HepG2 (cell line): ENCODE results near the gene ABHD11. TPM values are rescaled to one million over a fixed set of nuclear protein-coding genes. Genes with fewer than 3 reads are reported as not detected.

Experiments
- KLF15 ChIP-seq: sonication (generic); formaldehyde crosslinking; IDR thresholded peaks from 2 replicates; pipeline ENCODE4 v1.8.1; 2023; ENCODE audit warnings: borderline replicate concordance, mild to moderate bottlenecking, inconsistent platforms, missing genetic modification reagents, mixed read lengths
- POLR2A ChIP-seq, 2 experiments: IDR thresholded peaks; 2 replicates each; pipeline ENCODE4 v1.6.1; 2011; ENCODE audit warnings: low read depth in 2 of 2, low read length in 2 of 2, mild to moderate bottlenecking in 1 of 2, moderate library complexity in 1 of 2; ENCODE audit not compliant: insufficient read depth in 1 of 2
- STAG1 ChIP-seq: sonication (generic); formaldehyde crosslinking; IDR thresholded peaks from 2 replicates; pipeline ENCODE4 v1.4.0; 2020; ENCODE audit warnings: missing genetic modification reagents
- U2AF1 ChIP-seq: fragments of 200-400 bp; formaldehyde crosslinking; optimal IDR thresholded peaks from 2 replicates; pipeline ENCODE3; 2017; ENCODE audit warnings: mild to moderate bottlenecking, low read depth, low read length
- ZBTB21 ChIP-seq: sonication (generic); formaldehyde crosslinking; IDR thresholded peaks from 2 replicates; pipeline ENCODE4 v1.4.0; 2020; ENCODE audit warnings: missing genetic modification reagents
- ZNF143 ChIP-seq: sonication (generic); formaldehyde crosslinking; IDR thresholded peaks from 2 replicates; pipeline ENCODE4 v1.4.0; 2020; ENCODE audit warnings: missing genetic modification reagents
- ZNF260 ChIP-seq: sonication (generic); formaldehyde crosslinking; IDR thresholded peaks from 2 replicates; pipeline ENCODE4 v1.4.0; 2020; ENCODE audit warnings: missing genetic modification reagents, low read depth, mild to moderate bottlenecking, borderline replicate concordance
- ZNF430 ChIP-seq: sonication (generic); formaldehyde crosslinking; IDR thresholded peaks from 2 replicates; pipeline ENCODE4 v1.9.0; 2021; ENCODE audit warnings: mild to moderate bottlenecking, missing genetic modification reagents
- ZNF775 ChIP-seq: sonication (generic); formaldehyde crosslinking; IDR thresholded peaks from 2 replicates; pipeline ENCODE4 v1.4.0; 2020; ENCODE audit warnings: missing genetic modification reagents, mild to moderate bottlenecking, moderate library complexity, borderline replicate concordance
- polyA plus RNA-seq, 8 experiments: library from polyadenylated mRNA; depleted of rRNA in 3 of 8; stranded (reverse) in 7 of 8; unstranded in 1 of 8; fragments of >200 nt; fragmentation: Illumina TruSeq in 4 of 8; extraction: Trizol in 4 of 8; gene quantifications; 2 replicates each; pipeline versions ENCODE4 v1.2.1 to v1.2.3, GENCODE V29; 2011 to 2016; ENCODE audit warnings: low read depth in 4 of 8, missing spikeins in 1 of 8, mixed read lengths in 1 of 8; ENCODE audit not compliant: insufficient read depth in 1 of 8
- total RNA-seq, 5 experiments: library from RNA; depleted of rRNA; stranded (reverse); fragments of >200 nt; fragmentation: Illumina TruSeq; extraction: Trizol; gene quantifications; 2 replicates each; pipeline ENCODE4 v1.2.3, GENCODE V29; 2016; ENCODE audit warnings: low read depth in 1 of 5
- TF ChIP-seq, protein P1 (sequence below): sonication (generic); formaldehyde crosslinking; IDR thresholded peaks from 2 replicates; pipeline ENCODE4 v1.4.0; 2020; ENCODE audit warnings: mild to moderate bottlenecking, missing genetic modification reagents
- TF ChIP-seq, protein P2 (sequence below): sonication (generic); formaldehyde crosslinking; IDR thresholded peaks from 2 replicates; pipeline ENCODE4 v1.4.0; 2020; ENCODE audit warnings: missing genetic modification reagents
- TF ChIP-seq, protein P3 (sequence below): IDR thresholded peaks from 2 replicates; pipeline ENCODE4 v1.6.1; 2016; ENCODE audit warnings: low read depth
- TF ChIP-seq, protein P4 (sequence below): sonication (generic); formaldehyde crosslinking; IDR thresholded peaks from 2 replicates; pipeline ENCODE4 v1.5.1; 2020; ENCODE audit warnings: missing genetic modification reagents, mild to moderate bottlenecking, borderline replicate concordance
- TF ChIP-seq, protein P5 (sequence below): IDR thresholded peaks from 2 replicates; pipeline ENCODE4 v1.6.1; 2016; ENCODE audit warnings: low read depth, control low read depth
- TF ChIP-seq, protein P6 (sequence below): sonication (generic); formaldehyde crosslinking; IDR thresholded peaks from 2 replicates; pipeline ENCODE4 v1.4.0; 2020; ENCODE audit warnings: mild to moderate bottlenecking, low read depth, missing genetic modification reagents

ABHD11 gene
- total and polyA plus RNA-seq, 2 of the 13 experiments (the other 11 are each of a cell fraction or from before 2014, with no cell fraction given), result 7.0 to 8.1 TPM

DNA sequence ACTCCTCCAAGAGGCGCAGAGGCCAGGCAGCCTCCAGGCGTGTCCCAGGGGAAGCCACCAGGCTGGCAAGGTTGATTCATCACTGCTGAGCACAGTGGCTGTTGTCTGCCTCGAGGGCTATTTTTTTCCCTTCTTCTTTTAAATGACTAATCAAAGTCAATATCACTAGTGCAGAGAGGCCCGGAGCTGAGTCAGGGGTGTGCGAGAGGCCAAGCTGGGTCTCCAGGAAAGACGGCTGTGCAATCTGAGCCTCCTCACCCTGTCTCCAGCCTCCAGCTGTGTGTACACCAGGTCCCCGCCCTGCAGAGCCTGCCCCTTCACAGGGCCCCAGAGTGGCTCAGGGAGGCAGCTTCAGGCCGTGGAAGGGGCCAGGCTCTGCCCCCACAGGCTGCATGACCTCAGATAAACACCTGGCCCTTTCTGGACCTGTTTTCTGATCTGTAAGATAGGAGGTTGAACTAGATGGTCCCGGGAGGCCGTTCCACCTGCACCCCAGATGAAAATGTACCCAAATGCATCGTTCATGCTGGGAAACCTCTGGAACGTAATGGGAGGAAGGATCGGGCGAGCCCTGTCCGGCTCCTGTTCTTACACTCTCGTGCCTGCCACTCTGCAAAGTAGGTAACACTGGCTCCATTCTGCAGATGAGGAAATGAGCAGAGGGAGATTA, 22.8 kb downstream of the ABHD11 start (continued):
- TF ChIP-seq, protein P1, sequence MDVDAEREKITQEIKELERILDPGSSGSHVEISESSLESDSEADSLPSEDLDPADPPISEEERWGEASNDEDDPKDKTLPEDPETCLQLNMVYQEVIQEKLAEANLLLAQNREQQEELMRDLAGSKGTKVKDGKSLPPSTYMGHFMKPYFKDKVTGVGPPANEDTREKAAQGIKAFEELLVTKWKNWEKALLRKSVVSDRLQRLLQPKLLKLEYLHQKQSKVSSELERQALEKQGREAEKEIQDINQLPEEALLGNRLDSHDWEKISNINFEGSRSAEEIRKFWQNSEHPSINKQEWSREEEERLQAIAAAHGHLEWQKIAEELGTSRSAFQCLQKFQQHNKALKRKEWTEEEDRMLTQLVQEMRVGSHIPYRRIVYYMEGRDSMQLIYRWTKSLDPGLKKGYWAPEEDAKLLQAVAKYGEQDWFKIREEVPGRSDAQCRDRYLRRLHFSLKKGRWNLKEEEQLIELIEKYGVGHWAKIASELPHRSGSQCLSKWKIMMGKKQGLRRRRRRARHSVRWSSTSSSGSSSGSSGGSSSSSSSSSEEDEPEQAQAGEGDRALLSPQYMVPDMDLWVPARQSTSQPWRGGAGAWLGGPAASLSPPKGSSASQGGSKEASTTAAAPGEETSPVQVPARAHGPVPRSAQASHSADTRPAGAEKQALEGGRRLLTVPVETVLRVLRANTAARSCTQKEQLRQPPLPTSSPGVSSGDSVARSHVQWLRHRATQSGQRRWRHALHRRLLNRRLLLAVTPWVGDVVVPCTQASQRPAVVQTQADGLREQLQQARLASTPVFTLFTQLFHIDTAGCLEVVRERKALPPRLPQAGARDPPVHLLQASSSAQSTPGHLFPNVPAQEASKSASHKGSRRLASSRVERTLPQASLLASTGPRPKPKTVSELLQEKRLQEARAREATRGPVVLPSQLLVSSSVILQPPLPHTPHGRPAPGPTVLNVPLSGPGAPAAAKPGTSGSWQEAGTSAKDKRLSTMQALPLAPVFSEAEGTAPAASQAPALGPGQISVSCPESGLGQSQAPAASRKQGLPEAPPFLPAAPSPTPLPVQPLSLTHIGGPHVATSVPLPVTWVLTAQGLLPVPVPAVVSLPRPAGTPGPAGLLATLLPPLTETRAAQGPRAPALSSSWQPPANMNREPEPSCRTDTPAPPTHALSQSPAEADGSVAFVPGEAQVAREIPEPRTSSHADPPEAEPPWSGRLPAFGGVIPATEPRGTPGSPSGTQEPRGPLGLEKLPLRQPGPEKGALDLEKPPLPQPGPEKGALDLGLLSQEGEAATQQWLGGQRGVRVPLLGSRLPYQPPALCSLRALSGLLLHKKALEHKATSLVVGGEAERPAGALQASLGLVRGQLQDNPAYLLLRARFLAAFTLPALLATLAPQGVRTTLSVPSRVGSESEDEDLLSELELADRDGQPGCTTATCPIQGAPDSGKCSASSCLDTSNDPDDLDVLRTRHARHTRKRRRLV (CRISPR knock-in tag), result no peak
- TF ChIP-seq ZBTB21 (peak; percentile 45; the same call in 1 of the 2 replicates), ZNF430 (CRISPR knock-in tag) (no peak), ZNF775 (no peak), ZNF143 (CRISPR knock-in tag) (no peak), POLR2A (IDR thresholded peaks at IDR 0.05; ENCODE audit: insufficient read depth in 1 of 2, low read depth in 2 of 2, low read length in 2 of 2) (no peak), U2AF1 (no peak), ZNF260 (CRISPR knock-in tag) (no peak), KLF15 (CRISPR knock-in tag) (no peak), STAG1 (CRISPR knock-in tag) (no peak)
- TF ChIP-seq, protein P2, sequence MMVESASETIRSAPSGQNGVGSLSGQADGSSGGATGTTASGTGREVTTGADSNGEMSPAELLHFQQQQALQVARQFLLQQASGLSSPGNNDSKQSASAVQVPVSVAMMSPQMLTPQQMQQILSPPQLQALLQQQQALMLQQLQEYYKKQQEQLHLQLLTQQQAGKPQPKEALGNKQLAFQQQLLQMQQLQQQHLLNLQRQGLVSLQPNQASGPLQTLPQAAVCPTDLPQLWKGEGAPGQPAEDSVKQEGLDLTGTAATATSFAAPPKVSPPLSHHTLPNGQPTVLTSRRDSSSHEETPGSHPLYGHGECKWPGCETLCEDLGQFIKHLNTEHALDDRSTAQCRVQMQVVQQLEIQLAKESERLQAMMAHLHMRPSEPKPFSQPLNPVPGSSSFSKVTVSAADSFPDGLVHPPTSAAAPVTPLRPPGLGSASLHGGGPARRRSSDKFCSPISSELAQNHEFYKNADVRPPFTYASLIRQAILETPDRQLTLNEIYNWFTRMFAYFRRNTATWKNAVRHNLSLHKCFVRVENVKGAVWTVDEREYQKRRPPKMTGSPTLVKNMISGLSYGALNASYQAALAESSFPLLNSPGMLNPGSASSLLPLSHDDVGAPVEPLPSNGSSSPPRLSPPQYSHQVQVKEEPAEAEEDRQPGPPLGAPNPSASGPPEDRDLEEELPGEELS, result peak; percentile 46
- TF ChIP-seq, protein P3, sequence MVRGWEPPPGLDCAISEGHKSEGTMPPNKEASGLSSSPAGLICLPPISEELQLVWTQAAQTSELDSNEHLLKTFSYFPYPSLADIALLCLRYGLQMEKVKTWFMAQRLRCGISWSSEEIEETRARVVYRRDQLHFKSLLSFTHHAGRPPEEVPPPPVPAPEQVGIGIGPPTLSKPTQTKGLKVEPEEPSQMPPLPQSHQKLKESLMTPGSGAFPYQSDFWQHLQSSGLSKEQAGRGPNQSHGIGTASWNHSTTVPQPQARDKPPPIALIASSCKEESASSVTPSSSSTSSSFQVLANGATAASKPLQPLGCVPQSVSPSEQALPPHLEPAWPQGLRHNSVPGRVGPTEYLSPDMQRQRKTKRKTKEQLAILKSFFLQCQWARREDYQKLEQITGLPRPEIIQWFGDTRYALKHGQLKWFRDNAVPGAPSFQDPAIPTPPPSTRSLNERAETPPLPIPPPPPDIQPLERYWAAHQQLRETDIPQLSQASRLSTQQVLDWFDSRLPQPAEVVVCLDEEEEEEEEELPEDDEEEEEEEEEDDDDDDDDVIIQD (CRISPR knock-in tag), result no peak
- TF ChIP-seq, protein P4, sequence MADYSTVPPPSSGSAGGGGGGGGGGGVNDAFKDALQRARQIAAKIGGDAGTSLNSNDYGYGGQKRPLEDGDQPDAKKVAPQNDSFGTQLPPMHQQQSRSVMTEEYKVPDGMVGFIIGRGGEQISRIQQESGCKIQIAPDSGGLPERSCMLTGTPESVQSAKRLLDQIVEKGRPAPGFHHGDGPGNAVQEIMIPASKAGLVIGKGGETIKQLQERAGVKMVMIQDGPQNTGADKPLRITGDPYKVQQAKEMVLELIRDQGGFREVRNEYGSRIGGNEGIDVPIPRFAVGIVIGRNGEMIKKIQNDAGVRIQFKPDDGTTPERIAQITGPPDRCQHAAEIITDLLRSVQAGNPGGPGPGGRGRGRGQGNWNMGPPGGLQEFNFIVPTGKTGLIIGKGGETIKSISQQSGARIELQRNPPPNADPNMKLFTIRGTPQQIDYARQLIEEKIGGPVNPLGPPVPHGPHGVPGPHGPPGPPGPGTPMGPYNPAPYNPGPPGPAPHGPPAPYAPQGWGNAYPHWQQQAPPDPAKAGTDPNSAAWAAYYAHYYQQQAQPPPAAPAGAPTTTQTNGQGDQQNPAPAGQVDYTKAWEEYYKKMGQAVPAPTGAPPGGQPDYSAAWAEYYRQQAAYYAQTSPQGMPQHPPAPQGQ, result no peak
- TF ChIP-seq, protein P5, sequence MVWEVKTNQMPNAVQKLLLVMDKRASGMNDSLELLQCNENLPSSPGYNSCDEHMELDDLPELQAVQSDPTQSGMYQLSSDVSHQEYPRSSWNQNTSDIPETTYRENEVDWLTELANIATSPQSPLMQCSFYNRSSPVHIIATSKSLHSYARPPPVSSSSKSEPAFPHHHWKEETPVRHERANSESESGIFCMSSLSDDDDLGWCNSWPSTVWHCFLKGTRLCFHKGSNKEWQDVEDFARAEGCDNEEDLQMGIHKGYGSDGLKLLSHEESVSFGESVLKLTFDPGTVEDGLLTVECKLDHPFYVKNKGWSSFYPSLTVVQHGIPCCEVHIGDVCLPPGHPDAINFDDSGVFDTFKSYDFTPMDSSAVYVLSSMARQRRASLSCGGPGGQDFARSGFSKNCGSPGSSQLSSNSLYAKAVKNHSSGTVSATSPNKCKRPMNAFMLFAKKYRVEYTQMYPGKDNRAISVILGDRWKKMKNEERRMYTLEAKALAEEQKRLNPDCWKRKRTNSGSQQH, result peak; percentile 64
- TF ChIP-seq, protein P6, sequence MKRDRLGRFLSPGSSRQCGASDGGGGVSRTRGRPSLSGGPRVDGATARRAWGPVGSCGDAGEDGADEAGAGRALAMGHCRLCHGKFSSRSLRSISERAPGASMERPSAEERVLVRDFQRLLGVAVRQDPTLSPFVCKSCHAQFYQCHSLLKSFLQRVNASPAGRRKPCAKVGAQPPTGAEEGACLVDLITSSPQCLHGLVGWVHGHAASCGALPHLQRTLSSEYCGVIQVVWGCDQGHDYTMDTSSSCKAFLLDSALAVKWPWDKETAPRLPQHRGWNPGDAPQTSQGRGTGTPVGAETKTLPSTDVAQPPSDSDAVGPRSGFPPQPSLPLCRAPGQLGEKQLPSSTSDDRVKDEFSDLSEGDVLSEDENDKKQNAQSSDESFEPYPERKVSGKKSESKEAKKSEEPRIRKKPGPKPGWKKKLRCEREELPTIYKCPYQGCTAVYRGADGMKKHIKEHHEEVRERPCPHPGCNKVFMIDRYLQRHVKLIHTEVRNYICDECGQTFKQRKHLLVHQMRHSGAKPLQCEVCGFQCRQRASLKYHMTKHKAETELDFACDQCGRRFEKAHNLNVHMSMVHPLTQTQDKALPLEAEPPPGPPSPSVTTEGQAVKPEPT (CRISPR knock-in tag), result no peak
